PFSK-1 (cell line): ENCODE data around the gene TRPV4.
A peak's percentile ranks its signal among the peaks of the same experiment; 100 is the strongest.

Experiments used
- FOXP2 ChIP-seq: optimal IDR thresholded peaks from 2 replicates; pipeline ENCODE3; 2011; ENCODE audit warnings: borderline replicate concordance, control low read depth, inconsistent platforms; ENCODE audit not compliant: insufficient read depth; ENCODE audit errors: extremely low read length, extremely low read depth
- REST ChIP-seq, 2 experiments: IDR thresholded peaks; 2 replicates each; pipeline versions ENCODE4 v1.6.1 to v1.8.0; 2011 to 2012; ENCODE audit warnings: low read depth in 2 of 2, low read length in 2 of 2, control low read depth in 1 of 2, inconsistent platforms in 1 of 2, mild to moderate bottlenecking in 1 of 2, moderate library complexity in 1 of 2; ENCODE audit not compliant: insufficient read depth in 1 of 2
- SIN3A ChIP-seq: IDR thresholded peaks from 2 replicates; pipeline ENCODE4 v1.6.1; 2012; ENCODE audit warnings: mild to moderate bottlenecking, low read length, moderate library complexity, borderline replicate concordance; ENCODE audit not compliant: insufficient read depth
- TAF1 ChIP-seq: IDR thresholded peaks from 2 replicates; pipeline ENCODE4 v1.6.1; 2012; ENCODE audit warnings: low read length, control low read depth, borderline replicate concordance; ENCODE audit not compliant: insufficient read depth

The TRPV4 gene

DNA sequence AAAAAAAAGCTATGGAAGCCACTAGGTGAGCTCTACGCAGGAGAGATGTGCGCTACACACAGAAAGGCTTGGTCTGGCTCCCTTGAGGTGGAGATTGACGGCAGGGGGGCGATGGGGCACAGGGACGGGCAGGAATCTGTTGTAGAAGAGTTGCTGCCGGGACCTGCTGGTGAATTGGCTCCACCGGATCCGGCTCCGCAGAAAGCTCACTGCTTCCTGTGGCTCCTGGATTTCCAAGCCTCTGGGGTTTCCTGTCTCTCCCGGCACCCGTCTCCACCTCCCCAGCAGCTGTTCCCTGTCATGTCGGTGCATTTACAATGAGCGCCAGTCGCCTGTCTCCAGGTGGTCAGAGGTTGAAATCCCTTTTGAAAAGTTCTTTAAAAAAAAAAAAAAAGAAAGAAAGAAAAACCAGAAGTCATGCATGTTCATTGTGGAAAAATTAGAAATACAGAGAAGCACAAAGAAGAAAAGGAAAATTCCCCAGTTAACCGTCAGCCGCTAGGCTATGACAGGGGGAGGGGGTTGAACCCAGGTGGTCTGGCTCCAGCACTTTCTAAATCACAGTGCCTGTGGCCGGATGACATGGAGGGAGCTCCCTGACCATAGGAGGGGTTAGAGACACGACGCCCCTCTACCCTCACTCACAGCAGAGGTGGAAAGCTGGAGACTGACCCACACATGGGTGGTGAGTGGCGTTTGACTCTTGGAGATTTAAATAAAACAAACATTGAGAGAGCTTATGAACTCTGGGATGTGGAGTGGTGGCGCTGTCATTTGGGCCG, 98.8 kb downstream of the TRPV4 start:
- TF ChIP-seq TAF1 (no peak), FOXP2 (peak; percentile 40), REST (IDR thresholded peaks at IDR 0.05; ENCODE audit: insufficient read depth in 1 of 2, low read depth in 2 of 2, low read length in 2 of 2) (peak in 1 of 2 experiments; percentile 61; a peak in 1 of 4 replicates), SIN3A (peak; percentile 94; the same call in 1 of the 2 replicates)
